HCT116 (cell line): ENCODE data around the gene EHMT1. TPM values are rescaled to one million over a fixed set of nuclear protein-coding genes. Genes with fewer than 3 reads are reported as not detected.

ENCODE experiments used
- ATAC-seq: fragments of 200-7000 bp; cut with Tn5 transposase; 2 replicates; pipeline ENCODE4 v1.9.1; 2020; ENCODE audit warnings: mild to moderate bottlenecking, moderate library complexity
- BruUV-seq: library from RNA; stranded (reverse); fragments of 400-500 nt; replicated peaks from 2 replicates; lab custom pipeline; 2021; lab: Mats Ljungman, UMichigan
- CTCF ChIA-PET: fragments of 300-600 bp; sonication (Branson Sonifier 250); formaldehyde crosslinking; loops from one replicate; lab custom pipeline; 2021; ENCODE audit warnings: antibody characterized with exemption; lab: Charles Lee
- POLR2A ChIA-PET: fragments of 300-600, 350-600 bp; sonication (Branson Sonifier 250); formaldehyde crosslinking; loops from one replicate; lab custom pipeline; 2021; ENCODE audit warnings: antibody characterized with exemption; lab: Charles Lee
- RAD21 ChIA-PET, 2 experiments: fragments of 300-600 bp; sonication (Branson Sonifier 250); formaldehyde crosslinking; loops; one replicate each; lab custom pipeline; 2023; ENCODE audit warnings: low total read pairs in 2 of 2; ENCODE audit not compliant: uncharacterized antibody in 2 of 2, unreplicated experiment in 2 of 2, low non-redundant PET in 1 of 2; lab: Charles Lee
- DNase-seq: peaks from one replicate; pipeline ENCODE4 v3.0.0-alpha.2; 2010; ENCODE audit warnings: low read depth, low spot score
- H2AFZ ChIP-seq: fragments of 200-600 bp; shearing (Covaris generic), sonication (generic); 2 replicates; pipeline ENCODE4 v1.6.1; 2017; ENCODE audit warnings: low read depth, mixed run types, mixed read lengths, antibody characterized with exemption, low read length; ENCODE audit not compliant: poor library complexity, severe bottlenecking
- H3K27ac ChIP-seq: 2 replicates; pipeline ENCODE4 v1.5.1; 2012; ENCODE audit warnings: low read depth, low read length
- H3K27me3 ChIP-seq: fragments of 200-600 bp; sonication (generic); 2 replicates; pipeline ENCODE4 v1.6.1; 2016; ENCODE audit warnings: mixed run types, low read length, mixed read lengths; ENCODE audit not compliant: insufficient read depth
- H3K36me3 ChIP-seq, 2 experiments: fragments of 200-500 bp in 1 of 2; fragments of 200-600 bp in 1 of 2; sonication (Bioruptor generic) in 1 of 2; sonication (generic) in 1 of 2; 2 replicates each; pipeline versions ENCODE4 v1.5.1 to v1.6.1; 2014 to 2016; ENCODE audit warnings: low read length in 2 of 2, inconsistent platforms in 1 of 2, mixed read lengths in 1 of 2, mixed run types in 1 of 2; ENCODE audit not compliant: insufficient read depth in 2 of 2, control insufficient read depth in 1 of 2
- H3K4me1 ChIP-seq, 2 experiments: fragments of 200-600 bp in 1 of 2; sonication (generic) in 1 of 2; 2 replicates each; pipeline versions ENCODE4 v1.5.1 to v1.6.1; 2012 to 2017; ENCODE audit warnings: low read length in 2 of 2, inconsistent platforms in 1 of 2, mild to moderate bottlenecking in 1 of 2, mixed read lengths in 1 of 2, mixed run types in 1 of 2, moderate library complexity in 1 of 2; ENCODE audit not compliant: insufficient read depth in 2 of 2, control insufficient read depth in 1 of 2
- H3K4me2 ChIP-seq: fragments of 200-600 bp; sonication (generic); 2 replicates; pipeline ENCODE4 v1.6.1; 2017; ENCODE audit warnings: mixed run types, low read length, mixed read lengths
- H3K4me3 ChIP-seq, 2 experiments: fragments of 200-600 bp in 1 of 2; sonication (generic) in 1 of 2; replicated peaks in 1 of 2; 2 replicates each; pipeline ENCODE4 v1.5.1; 2011 to 2016; ENCODE audit warnings: low read length in 2 of 2, control low read depth in 1 of 2, low read depth in 1 of 2, mild to moderate bottlenecking in 1 of 2, mixed read lengths in 1 of 2, mixed run types in 1 of 2
- H3K79me2 ChIP-seq: fragments of 200-600 bp; sonication (generic); 2 replicates; pipeline ENCODE4 v1.6.1; 2017; ENCODE audit warnings: mild to moderate bottlenecking, mixed run types, low read length, moderate library complexity, mixed read lengths; ENCODE audit not compliant: insufficient read depth
- H3K9ac ChIP-seq: fragments of 200-600 bp; sonication (generic); 2 replicates; pipeline ENCODE4 v1.6.1; 2016; ENCODE audit warnings: low read length, mixed read lengths
- H3K9me2 ChIP-seq: fragments of 200-600 bp; sonication (generic), shearing (Covaris generic); 2 replicates; pipeline ENCODE4 v1.6.1; 2017; ENCODE audit warnings: mixed run types, mild to moderate bottlenecking, moderate library complexity; ENCODE audit not compliant: insufficient read depth
- H3K9me3 ChIP-seq, 2 experiments: fragments of 200-500 bp in 1 of 2; fragments of 200-600 bp in 1 of 2; sonication (Bioruptor generic) in 1 of 2; sonication (generic) in 1 of 2; 2 replicates each; pipeline ENCODE4 v1.6.1; 2014 to 2017; ENCODE audit warnings: low read length in 2 of 2, mixed read lengths in 2 of 2, inconsistent platforms in 1 of 2, low read depth in 1 of 2, mild to moderate bottlenecking in 1 of 2, mixed run types in 1 of 2, moderate library complexity in 1 of 2; ENCODE audit not compliant: control insufficient read depth in 1 of 2, insufficient read depth in 1 of 2
- H4K20me1 ChIP-seq: fragments of 200-600 bp; sonication (generic), shearing (Covaris generic); 2 replicates; pipeline ENCODE4 v1.6.1; 2017; ENCODE audit warnings: mixed run types, mild to moderate bottlenecking, moderate library complexity; ENCODE audit not compliant: insufficient read depth
- ATF3 ChIP-seq: IDR thresholded peaks from 2 replicates; pipeline ENCODE4 v1.6.1; 2012
- EZH2 ChIP-seq: fragments of 200-600 bp; sonication (generic); IDR thresholded peaks from 2 replicates; pipeline ENCODE4 v1.6.1; 2017; ENCODE audit warnings: antibody characterized with exemption, mixed run types
- FOSL1 ChIP-seq: IDR thresholded peaks from 2 replicates; pipeline ENCODE4 v1.6.1; 2012; ENCODE audit warnings: low read depth
- POLR2AphosphoS5 ChIP-seq: IDR thresholded peaks from 2 replicates; pipeline ENCODE4 v1.6.1; 2011; ENCODE audit warnings: mild to moderate bottlenecking, low read depth, low read length, moderate library complexity
- RAD21 ChIP-seq: IDR thresholded peaks from 2 replicates; pipeline ENCODE4 v1.6.1; 2012; ENCODE audit warnings: low read depth, mild to moderate bottlenecking
- SP1 ChIP-seq: IDR thresholded peaks from 2 replicates; pipeline ENCODE4 v1.6.1; 2012; ENCODE audit warnings: low read depth
- SRF ChIP-seq: IDR thresholded peaks from 2 replicates; pipeline ENCODE4 v1.6.1; 2012; ENCODE audit warnings: low read depth
- intact Hi-C: fragments of 100-400 bp; cut with micrococcal nuclease; formaldehyde crosslinking; loops from 2 replicates; pipeline ENCODE4 v1.10.0; 2022
- total RNA-seq: library from RNA; stranded (reverse); gene quantifications from one replicate; pipeline ENCODE4 v1.2.1, GENCODE V29; 2021; ENCODE audit not compliant: unreplicated experiment
- TF ChIP-seq, protein P1 (sequence below): IDR thresholded peaks from 2 replicates; pipeline ENCODE4 v1.6.1; 2012; ENCODE audit warnings: low read depth

EHMT1 gene
- total RNA-seq, 1 experiment from 2014 or later, result 86.1 TPM

- H3K4me3 ChIP-seq, result no peak overlapping the region
- intact Hi-C loops, result no loop called here
- no TSS peak for BruUV-seq
- H4K20me1 ChIP-seq, result no peaks in the 10 kb centered on the region
- H3K9me3 ChIP-seq, result no peaks in the 10 kb centered on the region
- no peak overlapping the region for H2AFZ ChIP-seq
- H3K4me2 ChIP-seq, result no peak overlapping the region
- no peaks in the 10 kb centered on the region for H3K9me2 ChIP-seq
- POLR2A ChIA-PET, result no interaction called here
- DNase-seq (no peak), ATAC-seq (no peak)
- H3K36me3 ChIP-seq, result peaks cover 2 to 18% of the 10 kb centered on the region in 2 experiments; a peak in 1 of 4 replicates
- CTCF ChIA-PET, result no interaction called here
- no peak overlapping the region for H3K27ac ChIP-seq
- no peak for TF ChIP-seq EZH2
- TF ChIP-seq RAD21, result no peak
- TF ChIP-seq, all 23 proteins: peak for 0
- Histone ChIP-seq H3K4me1 (no peaks in the 10 kb centered on the region), H3K79me2 (0 out of 2 replicates have a peak, but pooled peaks cover 14% of the 10 kb centered on the region), H3K9ac (no peak overlapping the region), H3K27me3 (no peaks in the 10 kb centered on the region)
- RAD21 ChIA-PET, result no interaction called here
These were observed 205.4 kb downstream of the EHMT1 start for GRCh38 chr9:137823986-137824771.

DNA sequence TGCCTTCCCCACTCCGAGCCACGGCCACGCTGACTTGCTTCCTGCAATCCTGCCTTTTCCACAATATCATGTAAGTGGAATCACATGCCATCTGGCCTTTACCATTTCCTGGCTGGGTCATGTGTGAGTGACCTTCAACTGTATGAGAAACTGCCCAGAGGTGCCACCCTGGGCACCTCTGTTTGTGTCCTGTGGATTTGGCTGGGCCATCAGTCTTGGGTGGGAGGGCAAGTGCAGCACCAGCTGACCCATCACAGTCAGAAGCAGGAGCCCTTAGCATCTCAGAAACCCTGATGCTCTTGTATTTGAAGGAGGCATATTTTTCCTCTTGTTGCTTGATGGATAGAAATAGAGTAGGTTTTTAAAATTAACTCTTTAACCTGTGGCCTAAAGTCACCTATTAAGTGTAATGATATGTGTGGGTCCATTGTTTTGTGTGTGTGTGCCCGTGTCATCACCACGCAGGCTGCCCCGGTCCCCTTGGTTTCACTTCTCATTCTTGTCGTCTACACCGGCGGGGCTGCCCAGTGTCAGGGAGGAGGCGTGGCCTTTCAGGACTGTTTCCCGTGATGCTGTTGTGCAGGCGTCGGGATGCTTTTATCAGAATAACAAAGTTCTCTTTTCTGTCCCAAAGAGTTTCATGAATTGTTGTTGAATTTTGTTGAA is 206.7 kb downstream of the EHMT1 start:
- CTCF ChIA-PET, result no interaction called here
- Histone ChIP-seq H4K20me1 (no peaks in the 10 kb centered on the region; the same call in 1 of the 2 replicates), H3K27me3 (no peaks in the 10 kb centered on the region), H3K4me3 (no peak overlapping the region), H2AFZ (no peak overlapping the region), H3K9me3 (no peaks in the 10 kb centered on the region), H3K36me3 (peaks cover 2 to 18% of the 10 kb centered on the region in 2 experiments; a peak in 1 of 4 replicates), H3K9me2 (no peaks in the 10 kb centered on the region)
- intact Hi-C loops, result no loop called here
- no peak for ATAC-seq
- TF ChIP-seq EZH2 (no peak), FOSL1 (no peak), RAD21 (no peak), ATF3 (no peak), SP1 (no peak), SRF (no peak), POLR2AphosphoS5 (no peak)
- TF ChIP-seq, protein P1, sequence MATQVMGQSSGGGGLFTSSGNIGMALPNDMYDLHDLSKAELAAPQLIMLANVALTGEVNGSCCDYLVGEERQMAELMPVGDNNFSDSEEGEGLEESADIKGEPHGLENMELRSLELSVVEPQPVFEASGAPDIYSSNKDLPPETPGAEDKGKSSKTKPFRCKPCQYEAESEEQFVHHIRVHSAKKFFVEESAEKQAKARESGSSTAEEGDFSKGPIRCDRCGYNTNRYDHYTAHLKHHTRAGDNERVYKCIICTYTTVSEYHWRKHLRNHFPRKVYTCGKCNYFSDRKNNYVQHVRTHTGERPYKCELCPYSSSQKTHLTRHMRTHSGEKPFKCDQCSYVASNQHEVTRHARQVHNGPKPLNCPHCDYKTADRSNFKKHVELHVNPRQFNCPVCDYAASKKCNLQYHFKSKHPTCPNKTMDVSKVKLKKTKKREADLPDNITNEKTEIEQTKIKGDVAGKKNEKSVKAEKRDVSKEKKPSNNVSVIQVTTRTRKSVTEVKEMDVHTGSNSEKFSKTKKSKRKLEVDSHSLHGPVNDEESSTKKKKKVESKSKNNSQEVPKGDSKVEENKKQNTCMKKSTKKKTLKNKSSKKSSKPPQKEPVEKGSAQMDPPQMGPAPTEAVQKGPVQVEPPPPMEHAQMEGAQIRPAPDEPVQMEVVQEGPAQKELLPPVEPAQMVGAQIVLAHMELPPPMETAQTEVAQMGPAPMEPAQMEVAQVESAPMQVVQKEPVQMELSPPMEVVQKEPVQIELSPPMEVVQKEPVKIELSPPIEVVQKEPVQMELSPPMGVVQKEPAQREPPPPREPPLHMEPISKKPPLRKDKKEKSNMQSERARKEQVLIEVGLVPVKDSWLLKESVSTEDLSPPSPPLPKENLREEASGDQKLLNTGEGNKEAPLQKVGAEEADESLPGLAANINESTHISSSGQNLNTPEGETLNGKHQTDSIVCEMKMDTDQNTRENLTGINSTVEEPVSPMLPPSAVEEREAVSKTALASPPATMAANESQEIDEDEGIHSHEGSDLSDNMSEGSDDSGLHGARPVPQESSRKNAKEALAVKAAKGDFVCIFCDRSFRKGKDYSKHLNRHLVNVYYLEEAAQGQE, result no peak
- TF ChIP-seq, all 23 proteins: peak for 0
- ChIA-PET POLR2A (no interaction called here), RAD21 (no interaction called here)
- no peaks in the 10 kb centered on the region for H3K4me1 ChIP-seq
- no peak overlapping the region for H3K4me2 ChIP-seq
- H3K79me2 ChIP-seq, result 0 out of 2 replicates have a peak, but pooled peaks cover 14% of the 10 kb centered on the region
- DNase-seq, result no peak
- H3K9ac ChIP-seq, result no peak overlapping the region
- no TSS peak for BruUV-seq
- no peak overlapping the region for H3K27ac ChIP-seq
